ENCODE results near the gene RPL39L. TPM values are rescaled to one million over a fixed set of nuclear protein-coding genes. Genes with fewer than 3 reads are reported as not detected.

RPL39L gene
- total RNA-seq, 1 donor from 2014 or later, result 10.5 TPM

GRCh38 chr3:187104933-187105332 lies 34.4 kb downstream of the RPL39L start:
- H3K9me3 Mint-ChIP-seq (ENCODE audit: low read depth), result peaks cover 2% of the 10 kb centered on the region

GRCh38 chr3:187104342-187104741 lies 35.0 kb downstream of the RPL39L start:
- peaks cover 7% of the 10 kb centered on the region for H3K9me3 Mint-ChIP-seq (ENCODE audit: low read depth)
- H3K27me3 Mint-ChIP-seq, result no peaks in the 10 kb centered on the region
- no peak overlapping the region for H3K4me3 Mint-ChIP-seq (ENCODE audit: low read depth)
- no peaks in the 10 kb centered on the region for H3K4me1 Mint-ChIP-seq (ENCODE audit: low read depth)
- H3K36me3 Mint-ChIP-seq (ENCODE audit: insufficient read depth), result peaks cover 2% of the 10 kb centered on the region
- no peak overlapping the region for H3K27ac Mint-ChIP-seq
- TF ChIP-seq CTCF (IDR thresholded peaks at IDR 0.05; ENCODE audit: unreplicated experiment), result no peak
- DNase-seq (ENCODE audit: low spot score, unreplicated experiment), result no peak

More at GRCh38 chr3:187104933-187105332, 34.4 kb downstream of the RPL39L start:
- Mint-ChIP-seq H3K27ac (no peak overlapping the region), H3K27me3 (no peaks in the 10 kb centered on the region), H3K4me1 (ENCODE audit: low read depth) (no peaks in the 10 kb centered on the region), H3K36me3 (ENCODE audit: insufficient read depth) (no peaks in the 10 kb centered on the region), H3K4me3 (ENCODE audit: low read depth) (no peak overlapping the region)
- no peak for TF ChIP-seq CTCF (IDR thresholded peaks at IDR 0.05; ENCODE audit: unreplicated experiment)
- DNase-seq (ENCODE audit: low spot score, unreplicated experiment), result no peak

- peaks cover 4% of the 10 kb centered on the region for H3K36me3 Mint-ChIP-seq (ENCODE audit: insufficient read depth)
- H3K27ac Mint-ChIP-seq, result no peak overlapping the region
- no peaks in the 10 kb centered on the region for H3K4me1 Mint-ChIP-seq (ENCODE audit: low read depth)
- TF ChIP-seq CTCF (IDR thresholded peaks at IDR 0.05; ENCODE audit: unreplicated experiment), result no peak
- H3K27me3 Mint-ChIP-seq, result no peaks in the 10 kb centered on the region
- no peak overlapping the region for H3K4me3 Mint-ChIP-seq (ENCODE audit: low read depth)
- no peak for DNase-seq (ENCODE audit: low spot score, unreplicated experiment)
- peaks cover 18% of the 10 kb centered on the region for H3K9me3 Mint-ChIP-seq (ENCODE audit: low read depth)
These were observed 36.0 kb downstream of the RPL39L start for GRCh38 chr3:187103251-187103650.

GRCh38 chr3:187102073-187102634 lies 37.1 kb downstream of the RPL39L start:
- H3K9me3 Mint-ChIP-seq (ENCODE audit: low read depth), result peaks cover 28% of the 10 kb centered on the region
- no peaks in the 10 kb centered on the region for H3K4me1 Mint-ChIP-seq (ENCODE audit: low read depth)
- no peaks in the 10 kb centered on the region for H3K27me3 Mint-ChIP-seq
- no peak for DNase-seq (ENCODE audit: low spot score, unreplicated experiment)
- H3K27ac Mint-ChIP-seq, result no peak overlapping the region
- H3K4me3 Mint-ChIP-seq (ENCODE audit: low read depth), result no peak overlapping the region
- TF ChIP-seq CTCF (IDR thresholded peaks at IDR 0.05; ENCODE audit: unreplicated experiment), result no peak
- peaks cover 4% of the 10 kb centered on the region for H3K36me3 Mint-ChIP-seq (ENCODE audit: insufficient read depth)

DNA sequence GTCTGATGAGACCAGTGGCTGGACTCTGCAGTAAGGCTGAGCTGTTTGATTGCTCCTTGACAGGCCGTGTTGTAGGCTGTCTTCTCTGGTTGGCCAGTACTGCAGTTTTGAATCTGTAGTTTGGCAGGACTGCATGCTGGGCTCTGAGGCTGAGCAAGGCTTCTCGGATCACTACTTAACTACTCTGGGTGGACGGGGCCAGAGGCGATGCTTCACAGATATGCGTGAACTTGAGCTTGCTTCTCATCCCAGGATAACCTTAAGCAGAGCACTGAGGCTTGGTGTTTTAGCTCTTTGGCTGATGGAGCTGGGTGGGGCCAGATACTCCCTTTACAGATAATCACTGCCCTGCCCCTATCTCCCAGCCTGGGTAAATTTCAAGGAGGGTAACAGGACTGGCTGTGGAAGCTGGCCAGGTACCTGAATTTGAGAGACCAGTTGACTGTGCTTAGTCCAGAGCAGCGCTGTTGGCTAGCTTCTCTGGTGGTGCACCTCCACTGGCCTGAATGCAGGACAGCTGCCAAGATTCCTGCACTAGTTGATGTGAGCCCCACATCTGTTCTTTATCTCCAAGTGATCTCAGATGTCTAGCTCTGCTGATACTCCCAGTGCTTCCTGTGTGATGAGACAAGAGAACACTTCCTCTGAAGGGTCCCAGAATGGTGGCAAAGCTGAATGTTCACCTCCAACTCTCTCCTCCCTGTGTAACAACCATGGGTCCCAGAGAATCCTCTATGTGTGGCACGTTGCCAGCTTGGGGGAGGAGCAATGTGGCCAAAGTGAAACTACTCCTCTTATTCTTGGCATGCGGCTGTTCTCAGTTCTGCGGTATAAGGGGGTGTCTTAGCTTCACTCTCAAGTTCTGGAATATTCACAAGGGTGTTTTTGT lies 37.9 kb downstream of the RPL39L start:
- no peaks in the 10 kb centered on the region for H3K27me3 Mint-ChIP-seq
- no peak for DNase-seq (ENCODE audit: low spot score, unreplicated experiment)
- no peak for TF ChIP-seq CTCF (IDR thresholded peaks at IDR 0.05; ENCODE audit: unreplicated experiment)
- H3K9me3 Mint-ChIP-seq (ENCODE audit: low read depth), result peaks cover 33% of the 10 kb centered on the region
- H3K27ac Mint-ChIP-seq, result no peak overlapping the region
- no peak overlapping the region for H3K4me3 Mint-ChIP-seq (ENCODE audit: low read depth)
- peaks cover 4% of the 10 kb centered on the region for H3K36me3 Mint-ChIP-seq (ENCODE audit: insufficient read depth)
- H3K4me1 Mint-ChIP-seq (ENCODE audit: low read depth), result no peaks in the 10 kb centered on the region

All from progenitor cell of endocrine pancreas (in vitro differentiated cells).